C1 segment of cervical spinal cord (tissue), 14 donors: ENCODE results near the gene TPD52L2.

Experiments used
- DNase-seq, 14 donors: peaks; one replicate each; lab custom pipeline; 2025; lab: John Stamatoyannopoulos, UW

TPD52L2 gene

DNA sequence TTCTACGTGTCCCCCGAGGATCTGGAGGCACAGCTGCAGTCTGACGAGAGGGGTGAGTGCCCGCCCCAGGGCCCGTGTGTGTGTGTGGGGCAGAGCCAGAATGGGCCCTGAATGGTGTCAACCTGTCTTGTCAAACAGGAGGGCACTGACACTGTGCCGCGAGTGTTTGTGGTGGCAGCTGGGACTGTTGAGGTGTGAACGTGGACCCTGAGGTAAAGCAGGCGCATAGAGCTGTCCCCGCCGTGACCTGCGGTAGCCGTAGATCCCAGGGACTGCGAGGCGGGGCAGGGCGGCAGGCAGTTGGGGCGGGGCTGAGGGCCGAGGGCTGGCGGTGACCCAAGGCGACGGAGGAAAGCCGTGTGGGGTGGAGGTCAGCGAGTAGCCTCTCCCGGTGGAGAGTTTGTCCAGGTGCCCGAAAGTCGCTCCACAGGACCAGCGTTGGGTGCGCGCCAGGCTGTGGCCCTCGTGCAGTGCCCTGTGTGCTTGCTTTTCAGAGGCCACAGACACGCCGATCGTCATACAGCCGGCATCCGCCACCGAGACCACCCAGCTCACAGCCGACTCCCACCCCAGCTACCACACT lies 66.0 kb downstream of the TPD52L2 start:
- no peak for DNase-seq

DNA sequence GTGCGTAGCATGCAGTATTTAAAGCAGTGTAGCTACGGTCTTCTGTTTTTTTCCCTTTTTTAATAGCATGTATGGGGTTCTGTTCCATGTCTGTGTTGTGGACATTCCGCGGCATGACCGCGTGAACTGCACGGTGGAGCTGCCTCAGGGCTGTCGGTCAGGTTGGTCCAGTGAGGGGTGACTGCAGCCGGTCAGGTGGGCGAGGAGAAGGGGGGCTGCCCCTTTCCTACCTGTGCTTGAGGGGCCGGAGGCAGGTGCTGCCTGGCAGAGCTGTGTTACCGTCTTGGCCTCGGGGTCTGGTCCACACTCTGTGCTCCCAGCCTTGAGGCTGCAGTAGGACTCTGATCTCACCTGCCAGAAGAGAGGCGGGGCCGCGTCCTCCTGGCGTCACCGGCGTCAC lies 66.7 kb downstream of the TPD52L2 start:
- DNase-seq, result no peak

DNA sequence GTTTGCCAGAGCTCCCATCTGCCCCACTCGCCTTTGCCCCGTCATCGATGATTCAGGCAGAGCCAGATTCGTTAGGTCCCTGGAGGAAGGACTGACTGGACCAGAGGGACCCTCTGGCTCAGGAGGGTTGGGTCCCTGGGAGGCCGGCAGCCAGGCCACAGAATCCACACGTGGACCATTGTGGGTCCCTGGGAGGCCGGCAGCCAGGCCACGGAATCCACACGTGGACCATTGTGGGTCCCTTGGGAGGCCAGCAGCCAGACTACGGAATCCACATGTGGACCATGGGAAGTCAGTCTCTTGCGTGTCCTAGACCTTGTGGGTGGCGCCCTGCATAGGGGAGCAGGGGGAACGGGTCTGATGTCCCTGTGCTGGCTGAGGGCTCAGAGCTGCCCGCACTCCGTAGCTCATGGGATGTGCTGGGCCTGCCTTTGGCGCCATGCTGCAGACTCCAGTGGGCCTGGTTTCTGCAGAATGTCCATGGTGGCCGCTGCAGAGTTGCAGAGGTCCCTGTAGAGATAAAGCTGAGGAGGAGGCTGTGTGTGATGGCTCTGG lies 67.6 kb downstream of the TPD52L2 start:
- DNase-seq, result no peak

DNA sequence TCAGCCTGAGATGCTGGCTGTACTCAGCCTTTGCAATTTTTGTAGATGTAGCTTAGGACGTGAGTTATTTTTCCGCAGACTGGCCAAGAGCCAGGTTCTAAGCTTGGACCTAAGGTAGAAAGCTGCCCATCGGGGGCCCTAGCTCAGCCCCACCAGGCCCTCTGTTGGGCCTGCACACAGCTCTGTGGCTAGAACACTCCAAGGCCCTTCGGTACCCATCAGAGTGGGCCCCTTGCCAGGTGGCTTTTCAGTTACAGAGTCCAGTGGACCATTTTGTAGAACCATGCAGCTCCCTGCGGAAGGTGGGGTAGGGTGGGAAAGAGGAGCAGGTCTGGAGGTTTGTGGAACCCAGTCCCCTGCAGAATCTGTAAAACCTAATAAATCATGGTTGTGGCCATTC lies 68.6 kb downstream of the TPD52L2 start:
- DNase-seq, result peak in 1 of 14 donors; percentile 44

DNA sequence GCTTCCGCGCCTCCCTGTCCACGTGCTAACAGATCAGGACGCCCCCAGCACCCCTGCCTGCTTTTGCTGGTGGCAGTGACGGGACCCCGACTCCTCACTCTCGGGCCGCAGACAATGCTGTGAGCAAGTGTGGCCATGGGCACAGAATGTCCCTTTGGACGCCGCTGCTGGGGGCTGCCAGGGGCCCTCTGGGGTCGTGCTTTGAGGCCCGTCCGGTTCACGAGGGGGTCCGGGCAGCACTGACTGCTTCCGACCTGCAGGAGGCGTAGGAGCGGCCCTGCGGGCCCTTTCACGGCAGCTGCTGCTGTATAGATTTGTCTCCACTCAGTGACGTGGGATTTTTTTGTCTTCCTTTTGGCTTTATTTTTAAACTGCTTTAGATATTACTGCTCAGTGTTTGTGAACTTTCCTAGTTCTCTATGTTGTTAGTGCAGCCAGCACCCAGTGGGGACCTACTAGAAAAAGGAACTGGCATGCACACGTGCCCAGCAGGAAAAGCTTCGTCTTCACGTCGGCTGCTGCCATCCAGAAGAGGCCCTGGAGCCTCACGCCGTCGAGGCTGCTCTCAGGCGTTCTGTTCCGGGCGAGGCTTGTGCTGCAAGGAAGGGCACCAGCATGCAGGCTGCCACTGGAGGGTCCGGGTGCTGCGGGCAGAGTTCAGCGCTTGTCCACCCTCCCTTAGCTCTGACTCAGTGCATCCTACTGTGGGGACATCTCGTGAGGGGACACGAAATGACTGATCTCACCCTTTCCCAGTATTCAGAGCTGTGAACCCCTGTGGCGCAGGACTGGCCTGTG lies 69.4 kb downstream of the TPD52L2 start:
- DNase-seq, result no peak

DNA sequence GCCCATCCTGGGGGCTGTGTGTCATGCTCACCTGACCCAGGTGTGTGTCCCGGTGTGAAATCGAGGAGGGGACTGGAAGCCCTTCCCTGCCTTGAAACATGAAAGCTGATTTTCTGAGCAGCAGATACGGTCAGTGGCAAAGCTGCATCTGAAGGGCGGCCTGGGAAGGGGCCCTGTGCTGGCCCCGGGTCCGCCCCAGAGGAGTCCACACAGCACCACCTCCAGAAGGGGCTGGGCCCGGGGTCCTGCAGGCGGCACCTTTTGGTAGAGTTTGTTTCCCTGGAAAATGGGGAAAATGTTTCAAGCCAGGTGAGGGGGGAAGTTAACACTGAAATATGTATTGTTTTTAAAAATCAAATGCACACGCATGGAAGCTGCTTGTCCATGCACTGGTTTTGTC lies 70.4 kb downstream of the TPD52L2 start:
- DNase-seq, result no peak

DNA sequence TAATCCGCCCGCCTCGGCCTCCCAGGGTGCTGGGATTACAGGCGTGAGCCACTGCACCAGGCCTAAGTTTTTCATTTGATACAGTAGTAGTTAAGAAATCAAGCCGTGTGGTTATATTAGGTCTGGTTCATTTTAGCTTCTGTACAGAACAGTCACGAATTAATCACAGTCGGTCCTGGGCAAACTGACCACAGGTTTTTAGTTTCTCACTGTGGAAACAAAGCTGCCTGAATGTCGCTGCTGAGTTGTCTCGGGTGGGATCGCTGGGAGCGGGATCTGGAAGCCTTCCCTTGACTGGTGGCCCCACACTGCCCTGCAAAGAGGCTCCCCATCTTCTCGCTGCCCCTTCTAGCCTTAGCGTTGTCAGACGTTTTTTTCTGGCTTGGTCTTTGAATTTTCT lies 72.5 kb downstream of the TPD52L2 start:
- DNase-seq, result no peak

DNA sequence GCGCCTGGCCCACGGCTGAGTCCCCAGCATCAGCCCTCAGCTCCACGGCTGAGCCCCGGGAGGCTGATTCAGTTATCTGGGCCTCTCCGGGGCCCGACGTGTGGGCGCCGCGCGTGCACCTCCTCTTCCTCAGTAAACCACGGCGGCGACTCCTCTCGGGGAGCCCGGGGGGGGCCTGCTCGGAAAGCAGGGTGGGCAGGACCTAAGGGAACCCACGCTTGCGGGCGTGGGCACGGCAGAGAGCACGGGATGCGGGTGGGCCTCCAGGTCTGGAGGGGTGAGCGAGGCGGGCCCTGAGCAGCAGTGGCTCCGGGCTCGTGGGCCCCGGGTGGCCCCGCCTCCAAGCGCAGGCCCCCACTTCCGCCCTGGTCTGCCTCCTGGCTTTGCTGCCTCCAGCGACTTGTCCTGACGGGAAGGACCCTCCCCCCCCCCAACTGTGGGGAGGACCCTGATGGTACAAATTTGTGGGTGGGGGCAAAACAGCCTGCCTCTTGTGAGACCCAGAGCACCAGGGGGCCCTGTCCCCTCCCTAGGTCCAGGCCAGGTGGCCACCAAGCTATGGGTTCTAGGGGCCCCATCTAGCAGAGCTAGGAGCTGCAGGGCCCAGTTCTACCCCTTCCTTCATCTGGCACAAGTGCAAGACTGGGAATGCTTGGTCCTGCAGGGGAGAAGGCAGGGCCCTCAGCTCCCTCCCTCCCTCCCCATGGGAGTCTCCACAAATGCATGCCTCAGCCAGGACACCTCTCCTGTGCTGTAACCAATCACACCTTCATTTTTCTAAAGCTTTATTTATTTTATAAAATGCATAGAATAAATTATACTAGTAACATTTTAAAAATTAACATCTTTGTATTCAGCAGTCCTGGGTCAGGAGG lies 74.2 kb downstream of the TPD52L2 start:
- DNase-seq, result no peak

DNA sequence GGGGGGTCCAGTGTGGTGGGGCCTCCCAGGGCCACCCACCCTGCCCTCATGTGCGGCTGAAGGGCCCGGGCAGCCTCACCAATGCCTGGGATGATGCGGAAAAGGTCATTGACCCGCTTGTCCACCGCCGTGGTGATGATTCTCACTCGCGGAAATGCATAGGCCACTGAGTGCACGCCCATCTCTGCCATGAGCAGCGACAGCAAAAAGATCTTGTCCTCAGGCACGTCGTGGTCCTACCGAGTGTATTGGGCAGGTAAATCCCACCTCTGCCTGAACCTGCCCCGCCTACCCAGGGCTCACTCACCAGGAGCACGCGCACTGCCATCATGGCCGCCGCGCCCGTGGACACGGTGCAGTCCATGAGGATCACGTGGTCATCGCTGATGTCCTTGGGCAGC lies 75.0 kb downstream of the TPD52L2 start:
- no peak for DNase-seq

DNA sequence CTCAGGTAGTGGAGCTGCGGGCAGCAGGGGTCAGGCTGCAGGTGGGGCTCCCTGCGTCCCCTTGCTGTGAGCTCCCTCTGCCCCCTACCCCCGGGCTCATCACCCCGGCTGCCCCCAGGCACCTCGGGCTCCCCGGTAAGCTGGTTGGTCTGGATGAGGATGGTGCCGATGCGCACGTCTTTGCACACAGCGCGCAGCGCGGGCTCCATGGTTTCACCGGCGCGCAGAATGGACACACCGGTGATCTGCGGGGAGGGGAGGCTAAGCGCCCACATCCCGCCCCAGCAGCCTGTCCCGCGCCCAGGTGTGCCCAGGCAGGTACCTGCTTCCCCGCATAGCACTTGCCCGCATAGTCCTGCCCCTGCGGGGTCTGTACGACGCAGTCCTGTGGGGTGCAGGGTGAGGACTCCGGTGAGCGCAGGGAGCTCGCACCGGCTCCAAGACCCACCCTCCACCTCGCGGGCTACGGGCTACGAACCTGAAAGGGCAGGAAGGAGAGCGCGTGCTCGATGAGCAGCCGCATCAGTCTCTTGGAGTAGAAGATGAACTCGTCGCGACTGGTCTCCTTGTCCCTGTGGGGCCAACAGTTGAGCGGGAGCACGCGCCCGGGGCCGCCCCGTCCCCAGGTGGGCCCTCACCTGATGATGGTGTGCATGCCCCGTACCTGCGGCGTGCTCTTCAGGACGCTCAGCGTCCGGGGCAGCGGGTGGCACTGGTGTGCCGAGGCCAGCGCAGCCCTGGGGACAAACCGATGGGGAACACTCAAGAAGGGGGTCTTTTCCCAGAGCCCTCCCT lies 75.6 kb downstream of the TPD52L2 start:
- no peak for DNase-seq
